RCC 7860 (cell line): ENCODE data around the gene CACNA1E.

Source experiments
- DNase-seq: peaks from one replicate; pipeline ENCODE4 v3.0.0-alpha.2; 2015; ENCODE audit warnings: low spot score
- FAIRE-seq: peaks from 2 replicates; lab custom pipeline; 2012; peaks lifted over from hg19 to GRCh38; lab: Jason Lieb, UNC

Gene CACNA1E

DNA sequence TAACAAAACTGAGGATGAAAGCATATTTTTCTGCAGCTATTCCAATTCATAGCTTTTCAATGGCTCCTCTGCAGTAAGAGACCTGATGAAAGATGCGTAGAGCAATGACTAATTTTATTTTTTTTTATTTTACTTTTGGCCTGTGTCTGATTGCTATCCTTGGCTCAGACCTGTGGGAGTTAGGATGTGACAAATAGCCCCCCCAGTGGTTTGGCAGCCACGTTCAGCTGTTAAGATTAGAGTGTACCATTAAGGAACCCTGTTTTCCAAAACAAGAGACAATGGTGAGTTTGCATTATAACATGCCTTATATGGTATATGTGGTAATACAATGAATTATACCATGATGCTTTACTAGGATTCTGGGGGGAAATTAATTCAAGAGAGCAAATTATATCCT lies 264.7 kb downstream of the CACNA1E start:
- no peak for DNase-seq
- no peak for FAIRE-seq

DNA sequence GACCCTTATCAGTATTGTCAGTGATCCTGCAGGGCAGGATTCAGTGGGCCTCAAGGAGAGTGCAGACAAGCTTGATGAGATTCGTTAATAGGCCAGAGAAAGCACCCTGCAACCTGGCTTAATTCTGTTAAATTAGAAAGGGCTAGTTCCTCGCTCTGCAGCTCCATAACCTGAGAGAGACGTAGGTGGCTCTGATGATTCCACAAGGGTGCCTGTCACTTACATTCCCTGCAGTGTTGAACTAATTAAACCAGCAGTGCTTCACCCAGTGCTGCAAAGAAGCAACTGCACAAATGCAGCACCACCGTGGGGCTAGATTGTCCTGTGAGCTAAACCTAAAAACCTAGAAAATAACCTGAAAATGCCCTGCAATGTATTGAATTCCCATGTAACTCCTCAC lies 270.8 kb downstream of the CACNA1E start:
- no peak for FAIRE-seq
- DNase-seq, result no peak

DNA sequence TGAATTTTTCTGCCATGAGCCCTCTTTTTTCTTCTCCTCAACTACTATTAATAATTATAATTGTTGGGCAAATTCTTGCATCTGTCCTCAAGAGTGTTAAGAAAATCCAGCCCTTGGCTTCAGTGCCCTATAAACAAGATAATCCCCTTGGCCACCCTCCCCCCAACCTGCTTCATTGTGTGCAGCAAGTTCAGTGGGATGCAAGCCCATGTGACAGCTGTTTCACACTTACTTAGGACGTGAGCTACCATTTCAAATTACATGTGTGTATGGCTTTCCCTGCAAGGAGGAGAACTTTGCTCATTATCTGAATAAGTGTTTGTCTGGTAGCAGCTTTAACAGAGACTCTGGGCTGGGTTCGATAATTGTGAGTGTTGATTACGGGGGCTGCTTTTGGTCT lies 276.2 kb downstream of the CACNA1E start:
- no peak for FAIRE-seq
- DNase-seq, result no peak

DNA sequence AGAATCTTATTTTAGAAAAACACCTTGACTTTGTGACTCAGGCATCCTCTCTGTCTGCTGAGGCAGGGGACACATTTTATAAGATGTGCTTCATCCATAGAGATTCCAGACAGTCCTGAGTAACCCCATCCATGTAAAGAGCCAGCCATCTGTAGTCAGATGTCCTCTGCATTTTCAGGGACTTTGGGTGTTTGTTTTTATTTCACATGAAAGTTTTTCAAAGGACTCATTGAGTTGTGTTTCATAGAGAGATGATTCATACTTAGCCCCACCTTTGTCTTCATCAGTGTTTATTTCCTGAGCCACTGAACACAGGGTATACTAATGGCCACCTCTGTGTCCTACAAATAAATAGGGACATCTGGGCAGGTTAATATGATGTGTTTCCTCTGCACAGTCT lies 280.4 kb downstream of the CACNA1E start:
- DNase-seq, result no peak

DNA sequence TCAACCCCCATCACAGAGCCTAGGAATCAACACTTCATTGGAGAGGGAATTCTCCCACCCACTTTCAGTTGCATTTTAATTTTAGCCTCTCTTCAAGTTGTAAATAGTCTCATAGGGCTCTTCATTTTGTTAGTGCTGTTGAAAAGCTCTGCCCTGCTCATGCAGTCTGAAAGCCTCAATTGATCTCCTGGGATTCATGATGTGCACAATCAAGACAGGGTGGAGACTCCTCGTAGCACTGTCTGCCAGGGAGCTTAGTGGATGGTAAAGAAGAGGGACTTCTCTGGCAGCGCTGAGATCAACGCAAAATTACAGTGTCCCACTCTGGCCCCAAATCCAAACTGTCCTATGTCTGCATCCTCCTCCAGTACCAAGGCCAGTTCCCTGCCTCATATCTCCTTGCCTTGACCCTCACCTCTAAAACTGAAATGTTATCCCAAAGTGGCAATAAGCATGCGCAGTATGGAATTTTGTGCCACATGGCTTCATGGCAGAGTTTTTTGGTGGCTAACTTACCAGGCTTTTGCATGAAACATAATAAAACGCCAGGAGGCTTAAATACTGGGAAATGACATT lies 282.2 kb downstream of the CACNA1E start:
- DNase-seq, result no peak
- FAIRE-seq, result no peak

More for the DNA sequence above, 280.4 kb downstream of the CACNA1E start:
- no peak for FAIRE-seq

DNA sequence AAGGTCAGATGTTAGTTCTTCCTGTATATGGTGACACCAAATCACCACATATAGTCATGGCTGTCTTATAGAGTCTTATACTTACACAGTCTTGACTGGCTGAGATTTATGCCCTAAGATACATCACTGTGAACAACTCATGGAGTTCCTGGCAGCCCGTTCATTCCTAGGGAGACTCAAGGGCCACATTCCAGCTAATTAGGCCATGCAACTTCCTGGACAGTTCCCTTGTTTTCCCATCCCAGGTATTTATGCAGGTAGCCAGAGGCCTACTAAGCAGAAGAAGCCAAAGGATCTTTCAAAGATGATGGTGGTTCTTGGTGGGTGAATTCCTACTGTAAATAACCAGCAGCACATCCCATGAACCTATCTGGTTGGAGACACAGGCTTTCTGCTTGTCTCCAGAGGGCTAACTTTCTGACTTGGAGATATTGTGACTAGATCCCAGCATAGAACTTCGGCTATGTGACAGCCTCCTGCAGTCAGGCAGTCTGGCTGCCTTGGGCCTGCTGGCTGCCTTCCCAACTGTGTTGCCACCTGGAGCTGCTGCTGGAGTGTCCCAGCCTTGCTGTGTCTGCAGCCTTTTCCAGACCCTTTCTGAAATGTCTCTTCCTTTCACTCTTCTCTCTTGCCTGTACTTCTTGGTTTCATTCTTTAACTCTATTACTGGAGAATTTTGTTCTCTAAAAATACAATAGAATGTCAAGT lies 283.8 kb downstream of the CACNA1E start:
- no peak for FAIRE-seq

DNA sequence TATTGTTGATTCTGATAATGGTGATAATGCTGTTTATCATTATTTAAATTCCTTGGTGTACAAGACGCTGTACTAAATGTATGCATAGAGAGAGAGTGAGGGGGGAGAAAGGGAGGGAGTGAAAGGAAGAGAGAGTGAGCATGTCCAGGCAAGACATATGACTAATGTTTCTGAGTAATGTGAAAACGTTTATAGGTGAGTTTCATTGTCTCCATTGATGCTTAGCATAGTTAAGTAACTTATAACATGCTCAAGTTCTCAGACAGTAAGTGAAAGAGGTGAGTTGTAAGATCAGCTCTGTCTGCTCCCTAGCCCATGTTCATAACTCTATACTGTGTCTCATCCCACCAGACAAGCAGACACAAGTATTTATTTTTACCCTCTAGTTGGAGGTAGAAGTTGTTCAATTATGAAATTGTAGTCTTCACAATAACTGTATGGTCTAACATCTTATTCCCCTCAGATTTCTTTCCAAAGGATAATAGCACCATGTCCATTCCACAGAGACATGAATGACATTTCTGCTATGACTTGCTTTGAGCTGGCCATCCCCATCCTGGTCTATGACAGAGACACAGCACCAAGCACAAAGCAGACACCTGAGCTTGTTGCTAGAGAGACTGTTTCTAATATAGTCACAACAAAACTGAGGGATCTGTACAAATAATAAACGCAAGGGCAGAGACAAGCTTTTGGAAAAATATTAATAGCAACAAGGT lies 285.1 kb downstream of the CACNA1E start:
- DNase-seq, result peak; percentile 63
- peak; percentile 69 for FAIRE-seq

More for the DNA sequence above, 283.8 kb downstream of the CACNA1E start:
- no peak for DNase-seq

DNA sequence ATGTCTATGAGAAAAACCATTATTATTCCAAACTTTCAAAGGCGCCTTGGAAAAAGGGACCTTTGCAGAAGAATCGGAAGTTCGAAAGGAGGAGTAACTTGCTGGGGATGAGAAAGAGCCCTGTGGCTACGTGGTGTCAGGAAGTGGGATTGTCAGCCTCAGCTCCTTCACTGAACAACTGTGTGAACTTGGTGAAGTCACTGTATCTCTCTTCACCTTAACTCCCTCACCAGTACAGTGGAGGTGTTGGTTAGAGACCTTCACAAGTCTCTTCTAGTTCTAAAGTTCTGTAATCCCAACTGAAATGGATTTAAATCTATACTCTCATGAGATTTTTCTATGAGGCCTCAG lies 285.6 kb downstream of the CACNA1E start:
- DNase-seq (no peak), FAIRE-seq (no peak)

DNA sequence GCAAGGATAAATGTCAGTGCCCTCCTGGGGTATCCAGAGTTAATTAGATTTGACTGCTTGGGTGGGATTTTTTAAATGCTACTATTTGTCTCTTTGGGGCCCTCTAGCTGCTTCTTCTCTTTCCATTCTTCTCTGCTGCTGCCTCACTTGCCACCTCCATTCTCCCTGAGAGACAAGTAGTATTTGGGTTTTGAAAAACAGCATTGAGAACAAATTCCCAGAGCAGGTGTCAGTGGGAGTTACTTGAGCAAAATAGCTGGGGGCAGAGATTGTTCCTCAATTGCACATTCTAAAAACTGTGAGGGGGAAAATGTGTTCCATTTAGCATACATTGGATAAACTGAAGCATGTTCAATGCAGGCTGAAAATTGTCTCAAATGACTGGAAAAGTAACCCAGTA lies 286.5 kb downstream of the CACNA1E start:
- FAIRE-seq, result no peak
- DNase-seq, result no peak

DNA sequence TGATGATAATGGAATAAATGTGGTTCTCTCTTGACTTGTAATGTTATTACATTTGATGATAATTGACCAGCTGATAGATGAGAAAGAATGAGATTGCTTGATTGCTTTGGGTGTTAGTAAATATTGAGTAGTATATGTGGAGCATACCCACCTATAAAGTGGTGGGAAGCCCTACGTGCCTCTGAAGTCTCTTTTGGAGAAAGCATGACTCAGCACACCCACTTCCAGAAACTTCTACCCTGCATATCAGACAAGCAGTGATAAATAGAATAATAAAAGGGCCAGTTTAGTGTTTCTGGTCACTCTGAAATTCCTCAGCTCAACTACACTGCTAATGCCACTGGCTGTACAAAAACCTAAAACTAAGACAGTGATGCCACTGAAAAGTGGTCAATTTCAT lies 289.4 kb downstream of the CACNA1E start:
- FAIRE-seq, result no peak
- no peak for DNase-seq

DNA sequence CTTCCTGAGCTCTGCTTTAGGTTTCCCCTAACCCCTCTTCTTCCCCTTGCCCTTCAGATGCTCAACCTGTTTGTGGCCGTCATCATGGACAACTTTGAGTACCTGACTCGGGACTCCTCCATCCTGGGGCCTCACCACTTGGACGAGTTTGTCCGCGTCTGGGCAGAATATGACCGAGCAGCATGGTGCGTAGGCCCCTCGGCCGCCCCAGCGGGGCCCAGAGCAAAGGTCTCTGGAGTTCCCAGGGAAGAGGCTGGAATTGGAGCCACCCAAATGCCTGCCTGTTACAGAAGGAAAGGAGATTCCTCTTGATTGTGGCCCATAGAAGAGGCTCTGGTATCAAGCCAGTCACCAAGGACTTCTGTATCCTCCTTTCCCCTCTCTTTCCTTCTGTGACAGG lies 292.7 kb downstream of the CACNA1E start:
- FAIRE-seq (no peak), DNase-seq (no peak)

DNA sequence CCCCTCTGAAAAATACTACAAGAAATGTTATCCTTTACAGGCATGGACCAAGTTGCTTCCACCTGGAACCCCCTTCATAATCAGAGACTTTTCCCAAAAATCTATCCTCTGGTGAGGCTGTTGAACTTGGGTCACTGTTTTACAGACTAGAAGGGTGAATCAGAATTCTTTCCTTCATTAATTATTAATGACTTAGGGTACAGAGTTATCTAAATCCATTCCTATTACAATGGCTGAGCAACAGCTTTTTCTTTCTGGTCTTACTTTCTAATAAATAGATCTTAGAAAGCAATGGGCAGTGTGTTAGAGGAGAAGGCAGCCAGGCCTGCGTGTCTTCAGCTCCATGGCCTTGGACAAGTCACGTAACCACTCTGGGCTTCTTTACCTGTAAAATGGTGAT lies 294.0 kb downstream of the CACNA1E start:
- FAIRE-seq (no peak), DNase-seq (no peak)

DNA sequence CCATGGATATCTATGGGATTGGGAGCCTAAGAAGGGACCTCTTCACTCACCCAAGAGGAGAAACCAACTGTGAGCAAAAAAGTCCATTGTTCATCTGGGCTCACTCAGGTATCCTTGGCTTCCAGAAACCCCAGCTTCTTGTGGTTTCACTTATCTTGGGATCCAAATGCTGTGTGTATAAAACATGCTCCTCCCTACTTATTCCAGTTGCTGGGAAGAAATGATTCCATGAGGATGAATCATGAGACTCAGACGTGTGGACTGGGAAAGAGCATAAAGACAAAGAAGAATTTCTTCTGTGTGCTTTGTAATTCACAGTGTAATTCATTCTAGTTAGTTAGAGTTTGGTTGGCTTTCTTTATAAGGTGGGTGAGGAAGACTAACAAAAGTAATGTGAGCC lies 294.5 kb downstream of the CACNA1E start:
- peak; percentile 84 for FAIRE-seq
- peak; percentile 66 for DNase-seq

DNA sequence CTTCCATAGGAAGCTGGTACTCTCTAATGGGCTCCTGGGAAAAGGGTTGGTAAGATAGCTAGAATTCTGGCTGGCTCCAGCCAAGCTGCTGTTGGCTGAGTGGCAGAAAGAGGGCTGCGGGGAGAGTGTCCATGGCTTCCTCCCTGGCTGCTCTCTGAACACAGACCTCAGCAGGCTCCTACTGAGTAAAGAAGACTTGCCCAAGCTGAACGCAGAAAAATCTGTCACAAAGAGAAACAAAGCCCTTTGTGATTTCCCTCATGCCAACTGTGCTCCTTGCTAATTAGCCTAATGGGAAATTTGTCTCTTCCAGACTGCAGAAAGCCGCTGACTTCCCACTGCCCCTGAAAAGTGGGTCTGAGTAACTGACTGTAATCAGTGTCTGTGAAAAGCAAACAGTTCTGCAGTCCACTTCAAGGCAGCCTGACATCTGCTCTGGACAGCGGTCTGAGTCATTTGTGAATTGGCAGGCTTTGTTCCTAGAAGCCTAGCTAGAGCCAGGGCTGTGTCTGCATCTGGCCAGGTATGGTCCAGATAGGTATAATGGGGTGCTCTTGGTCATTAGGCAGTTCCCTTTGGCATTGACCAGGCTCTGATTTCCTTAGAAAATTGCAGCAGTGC lies 295.4 kb downstream of the CACNA1E start:
- FAIRE-seq (no peak), DNase-seq (peak; percentile 49)

DNA sequence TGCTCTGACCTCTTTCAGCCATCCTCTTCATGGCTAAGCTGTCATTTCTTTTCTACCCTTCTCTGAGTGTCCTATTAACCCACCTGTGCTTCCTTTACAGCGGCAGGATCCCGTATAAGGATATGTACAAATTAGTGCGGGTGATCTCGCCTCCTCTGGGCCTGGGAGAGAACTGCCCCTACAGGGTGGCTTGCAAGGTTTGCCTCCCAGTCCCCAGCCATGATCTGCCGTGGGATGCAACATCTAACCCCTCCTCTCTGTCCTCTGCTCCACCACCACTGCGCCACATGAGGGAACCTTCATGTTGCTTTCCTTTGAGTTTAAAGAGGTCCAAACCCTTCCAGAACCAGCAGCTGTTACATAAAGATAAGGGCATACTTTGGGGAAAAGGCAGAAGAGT lies 296.0 kb downstream of the CACNA1E start:
- FAIRE-seq (no peak), DNase-seq (no peak)

DNA sequence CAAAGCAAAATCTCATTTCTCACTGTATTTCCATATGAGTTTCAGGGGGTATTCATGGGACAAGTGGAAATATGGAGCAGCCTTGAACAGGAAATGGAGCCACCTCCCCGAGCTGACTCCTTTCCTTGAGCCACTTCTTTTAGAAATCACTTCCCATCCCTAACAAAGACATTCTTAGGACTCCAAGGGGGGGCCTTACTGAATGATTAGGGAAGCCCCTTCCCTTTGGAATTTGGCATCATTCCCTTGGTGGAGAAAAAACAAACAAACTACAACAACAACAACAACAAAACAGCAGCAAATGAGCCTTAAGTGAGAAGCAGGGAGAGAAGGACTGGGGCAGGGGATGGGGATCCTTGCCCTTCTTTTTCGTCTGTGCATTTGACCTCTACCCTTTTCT lies 299.9 kb downstream of the CACNA1E start:
- no peak for FAIRE-seq
- no peak for DNase-seq

DNA sequence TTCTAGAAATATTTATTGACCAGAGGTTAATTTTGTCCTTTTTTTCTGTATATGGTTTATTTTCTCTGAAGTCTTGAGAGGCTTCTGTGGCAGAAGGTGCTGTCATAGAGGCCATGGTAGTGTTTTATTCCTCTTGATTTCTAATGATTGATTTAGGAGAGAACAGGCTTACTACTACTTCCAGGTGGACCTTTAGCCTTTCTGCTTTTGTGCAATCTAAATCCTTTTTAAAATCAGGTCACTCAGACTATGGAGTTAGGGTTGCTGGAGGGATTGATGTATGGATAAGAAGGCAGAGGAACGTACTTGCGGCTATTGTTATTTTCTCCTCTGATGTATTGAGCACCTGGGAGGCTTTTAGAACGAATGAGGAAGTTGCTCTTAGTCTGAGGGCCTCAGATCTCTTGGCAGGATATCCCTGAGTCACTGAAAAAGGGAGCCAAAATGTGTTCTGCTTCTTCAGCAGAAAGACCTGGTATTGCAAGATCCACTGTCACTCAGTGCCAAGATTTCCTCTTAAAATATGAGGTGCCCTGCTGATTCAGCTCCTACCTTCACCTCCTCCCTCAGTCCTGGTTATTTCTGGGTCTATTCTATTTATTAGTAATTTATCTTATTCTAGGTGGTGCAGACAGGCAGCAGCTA lies 300.8 kb downstream of the CACNA1E start:
- FAIRE-seq, result no peak
- DNase-seq, result no peak

DNA sequence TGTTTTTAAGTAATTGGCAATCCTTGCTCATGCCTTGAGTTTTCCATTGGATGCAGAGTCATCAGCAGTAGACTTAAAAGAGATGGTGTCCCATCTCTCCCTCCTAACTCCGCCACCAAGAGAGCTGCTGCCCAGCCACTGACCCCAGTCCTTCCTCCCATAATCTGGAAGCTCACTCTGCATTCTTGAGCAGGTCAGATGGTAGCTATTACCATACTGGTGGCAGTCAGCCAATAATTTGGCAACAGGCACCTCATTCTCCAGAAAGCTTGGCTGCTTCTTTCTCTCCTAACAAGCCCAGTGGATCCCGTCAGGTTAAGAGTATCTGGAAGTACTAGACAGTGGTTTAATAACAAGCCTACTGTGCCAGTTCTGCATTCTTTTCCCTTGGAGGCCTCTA lies 306.1 kb downstream of the CACNA1E start:
- FAIRE-seq (no peak), DNase-seq (no peak)

DNA sequence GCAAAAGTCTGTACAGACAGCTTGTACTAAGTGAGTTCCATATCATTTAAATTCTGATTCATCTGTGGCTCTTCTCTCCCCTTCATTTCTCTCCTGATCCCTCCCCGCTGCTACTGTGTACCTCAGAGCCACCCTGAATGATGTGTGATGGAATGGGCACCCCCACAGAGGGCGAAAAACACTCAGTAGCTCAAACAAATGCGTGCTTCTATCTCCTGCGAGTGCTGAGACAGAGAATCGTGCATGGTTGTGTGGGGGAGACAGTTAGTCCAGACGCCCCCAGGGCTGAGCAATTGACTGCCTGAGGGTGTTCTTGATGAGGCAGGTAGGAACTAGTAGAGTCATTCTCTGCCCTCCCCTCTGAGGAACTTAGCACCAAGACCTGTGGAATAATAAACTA lies 308.4 kb downstream of the CACNA1E start:
- FAIRE-seq (no peak), DNase-seq (no peak)

DNA sequence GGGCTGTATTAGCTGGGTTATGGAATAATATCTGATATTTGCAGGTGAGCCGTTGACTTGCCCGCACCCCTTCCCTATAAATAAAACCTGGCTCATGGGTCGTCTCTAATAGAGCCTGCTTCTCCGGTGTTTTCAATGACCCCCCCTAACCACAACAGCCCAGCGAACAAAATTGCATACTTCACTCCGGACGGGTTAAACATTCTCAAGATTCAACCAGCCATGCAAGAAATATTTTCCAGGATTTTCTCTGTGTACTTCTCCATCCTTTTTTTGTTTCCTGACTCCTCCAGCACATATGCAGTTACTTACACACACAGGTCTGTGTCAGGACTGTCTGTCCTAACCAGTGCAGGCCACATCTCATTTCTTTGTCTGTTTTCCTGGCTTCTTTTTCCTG lies 310.5 kb downstream of the CACNA1E start:
- FAIRE-seq (peak; percentile 59), DNase-seq (peak; percentile 33)

DNA sequence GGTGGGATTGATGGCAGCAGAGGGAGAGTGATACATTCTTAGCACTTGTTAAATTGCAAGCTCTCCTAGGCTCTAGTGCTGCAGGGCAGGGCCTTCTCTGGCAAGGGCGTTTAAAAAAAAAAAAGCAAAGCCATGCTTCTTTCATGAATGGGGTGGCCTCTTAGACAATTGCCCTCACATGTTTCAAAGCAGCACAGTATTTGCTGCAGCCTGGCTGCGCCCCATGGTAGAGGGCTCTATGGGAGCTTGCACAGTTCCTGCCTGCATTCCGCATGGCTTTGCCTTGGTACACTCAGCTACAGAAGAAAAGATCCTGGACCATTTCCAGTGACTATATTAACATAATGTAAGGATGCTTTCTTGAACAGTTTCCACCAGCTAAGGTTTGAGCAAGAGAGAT lies 311.0 kb downstream of the CACNA1E start:
- no peak for DNase-seq
- no peak for FAIRE-seq
